ENCODE measurements around the gene SNRNP200. TPM values are rescaled to one million over a fixed set of nuclear protein-coding genes. Genes with fewer than 3 reads are reported as not detected.
"Not testable (repeated sequence)": the region's sequence is repeated elsewhere in the genome, so short reads cannot be mapped to it uniquely, and the experiment has no call there.

SNRNP200 gene
- total RNA-seq, 1 donor from 2014 or later = 102 TPM

DNA sequence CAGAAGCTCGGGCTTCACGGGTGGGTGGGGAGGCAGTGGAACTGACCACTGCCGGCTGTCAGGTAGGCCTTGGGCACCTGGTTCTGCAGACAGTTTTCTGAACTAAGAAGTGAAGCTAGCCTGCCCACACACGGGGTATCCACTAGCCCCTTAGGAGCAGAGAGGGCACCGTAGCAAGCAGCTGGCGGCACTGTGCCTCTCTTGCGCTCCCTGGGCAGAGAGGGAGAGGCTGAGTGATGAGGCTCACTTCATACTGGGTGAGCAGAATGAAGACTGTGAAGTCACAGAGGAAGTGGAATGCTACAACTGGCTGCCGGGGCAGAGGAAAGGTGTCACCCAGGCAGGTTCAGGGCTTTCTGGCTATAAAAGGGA is 20.5 kb upstream of the SNRNP200 start:
- DNase-seq (ENCODE audit: extremely low read depth, low read depth, low spot score) = no peak

DNA sequence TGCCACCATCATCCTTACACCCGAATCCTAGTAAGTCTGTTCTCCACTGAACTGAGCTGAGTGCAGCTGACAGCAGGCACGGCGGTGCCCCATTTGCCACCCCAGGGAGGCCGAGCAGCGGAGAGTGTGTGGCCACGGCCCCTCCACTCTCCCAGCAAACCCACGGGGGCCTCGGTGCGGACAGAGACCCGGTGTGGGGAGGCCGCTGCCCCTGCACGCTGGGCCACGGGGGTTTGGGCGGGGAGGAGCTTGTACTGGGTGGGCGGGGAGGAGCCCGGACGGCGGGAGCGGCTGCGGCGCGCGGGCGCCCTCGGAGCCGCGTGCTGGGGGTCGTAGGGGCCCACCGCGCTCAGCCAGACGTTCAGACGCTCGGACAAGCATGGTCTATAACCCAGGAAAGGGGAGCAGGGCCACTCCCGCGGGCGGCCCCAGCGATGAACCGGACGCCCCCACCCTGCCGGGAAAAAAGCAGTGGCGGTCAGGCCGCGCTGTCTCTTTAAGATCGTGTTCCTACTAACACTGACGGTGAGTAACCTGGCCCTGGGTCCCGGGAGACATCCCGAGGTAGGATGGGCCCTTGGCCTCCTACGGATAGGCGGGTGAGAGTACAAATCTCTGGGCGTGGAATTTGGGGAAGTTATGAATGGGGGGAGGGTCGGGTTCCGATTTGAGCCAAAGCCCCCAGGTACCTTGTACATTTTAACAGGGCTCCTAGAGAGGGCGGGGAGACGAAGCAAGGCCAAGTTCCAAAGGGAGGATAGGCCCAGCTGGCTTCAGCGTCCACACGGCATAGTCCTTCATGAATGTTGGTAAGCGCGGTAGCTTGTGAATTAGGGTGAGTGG is 19.9 kb upstream of the SNRNP200 start, which contains the start of gene ITPRIPL1:
Gene ITPRIPL1, plus strand, starts transcription at position 277 of the 843 bp plus-strand sequence. Its CDS starts 523 bp downstream, at position 800.
- DNase-seq (ENCODE audit: extremely low read depth, low read depth, low spot score) = no peak

DNA sequence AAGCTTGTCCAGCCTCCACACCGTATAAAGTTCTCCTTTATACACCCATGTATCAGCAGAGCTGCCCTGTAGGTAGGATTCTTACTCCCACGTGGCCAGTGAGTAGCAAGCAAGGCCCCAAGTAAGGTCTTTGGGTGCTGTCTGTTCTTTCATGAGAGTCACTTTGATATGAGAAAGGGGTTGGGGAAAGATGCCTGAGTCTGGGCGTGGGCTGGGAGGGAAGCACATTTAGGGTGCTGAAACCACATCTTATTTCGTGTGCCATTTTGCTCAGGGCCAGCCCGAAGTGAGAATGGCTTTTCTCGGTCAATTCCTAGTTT is 19.3 kb upstream of the SNRNP200 start:
- no peak for DNase-seq (ENCODE audit: extremely low read depth, low read depth, low spot score)

DNA sequence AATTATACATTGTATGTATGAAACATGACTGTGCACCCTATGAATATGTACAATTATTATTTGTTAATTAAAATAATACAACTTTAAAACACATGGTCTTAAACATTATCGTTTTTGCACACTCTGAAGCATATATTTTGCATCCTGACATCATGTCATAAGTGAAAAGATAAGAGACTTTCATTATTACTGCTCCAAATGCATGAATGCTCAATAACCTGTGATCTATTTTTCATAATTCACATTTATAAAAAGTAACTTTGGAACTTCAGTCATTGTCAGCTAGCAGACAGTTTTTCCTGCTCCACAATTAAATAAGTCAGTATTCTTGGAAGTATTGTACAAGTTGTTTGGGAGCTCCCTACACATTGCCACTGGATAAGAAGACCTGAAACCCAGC is 18.5 kb upstream of the SNRNP200 start:
- no peak for DNase-seq (ENCODE audit: extremely low read depth, low read depth, low spot score)

DNA sequence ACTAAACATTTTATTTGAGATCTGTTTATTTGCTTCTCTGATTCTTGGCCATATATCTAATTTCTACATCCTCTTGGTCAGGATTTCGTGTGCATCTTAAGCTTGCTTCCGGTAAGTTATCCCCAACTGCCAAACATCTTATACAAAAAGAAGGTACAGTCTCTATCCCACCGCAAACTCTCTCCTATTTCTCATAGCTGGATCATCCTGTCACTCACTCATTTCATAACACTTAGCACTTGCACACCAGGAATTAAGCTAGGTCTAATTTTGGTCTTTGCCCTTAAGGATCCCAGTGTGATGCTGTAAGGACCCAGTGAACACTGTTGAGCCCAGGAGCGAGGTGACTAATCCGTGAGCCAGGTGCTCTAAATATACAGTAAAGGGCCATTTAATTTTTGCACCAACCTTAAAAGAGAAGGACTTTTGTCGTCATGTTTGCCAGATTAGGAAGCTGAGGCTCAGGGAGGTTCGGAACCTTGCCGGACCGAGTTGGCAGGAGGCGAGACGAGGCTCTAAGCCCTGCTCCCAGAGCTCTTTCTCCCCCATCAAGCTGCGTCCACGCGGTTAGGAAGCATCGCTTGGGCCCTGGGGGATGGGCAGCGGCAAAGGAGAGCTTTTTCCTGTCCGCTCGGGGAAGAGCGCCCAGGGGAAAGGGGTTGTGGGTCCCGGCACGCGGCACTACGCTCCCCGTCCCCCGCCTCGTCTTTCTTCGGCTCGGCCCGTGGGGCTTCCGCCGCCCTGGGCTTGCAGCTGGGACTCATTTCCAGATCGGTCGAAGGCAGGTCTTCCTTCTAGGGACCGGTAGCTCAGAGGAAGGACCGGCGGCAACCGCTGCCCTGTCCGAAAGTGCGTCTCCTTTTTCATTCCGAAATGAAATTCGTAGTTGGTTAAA is 15.6 kb upstream of the SNRNP200 start:
- DNase-seq (ENCODE audit: extremely low read depth, low read depth, low spot score) = no peak

DNA sequence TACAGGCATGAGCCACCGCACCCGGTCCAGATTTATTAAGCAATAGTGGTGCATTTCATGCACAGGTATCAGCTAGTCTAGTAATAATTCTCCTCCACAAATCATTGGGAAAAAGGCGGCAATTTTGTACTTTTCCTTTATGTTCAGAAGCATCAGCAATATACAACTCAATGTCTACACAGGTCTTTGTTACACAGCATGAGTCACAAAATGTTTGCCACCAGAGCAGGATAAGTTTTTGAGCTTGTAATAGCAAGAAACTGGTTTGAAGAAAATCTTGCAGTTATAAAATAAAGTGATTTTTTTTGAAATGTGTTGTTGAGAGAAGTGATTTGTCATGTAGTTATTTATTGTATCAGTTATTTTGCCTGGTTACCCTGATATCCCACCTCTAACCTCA is 15.0 kb upstream of the SNRNP200 start:
- DNase-seq (ENCODE audit: extremely low read depth, low read depth, low spot score) = no peak

DNA sequence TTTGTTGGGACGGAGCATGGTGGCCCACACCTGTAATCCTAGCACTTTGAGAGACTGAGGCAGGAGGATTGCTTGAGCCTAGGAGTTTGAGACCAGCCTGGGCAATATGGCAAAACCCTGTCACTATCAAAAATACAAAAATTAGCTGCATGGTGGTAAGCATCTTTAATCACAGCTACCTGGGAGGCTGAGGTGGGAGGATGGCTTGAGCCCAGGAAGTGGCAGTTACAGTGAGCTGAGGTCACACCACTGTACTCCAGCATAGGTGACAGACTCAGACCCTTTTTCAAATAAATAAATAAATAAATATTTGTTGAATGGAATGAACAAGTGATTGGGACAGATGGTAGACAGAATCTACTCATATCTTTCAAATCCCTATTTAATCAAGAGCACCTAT is 14.1 kb upstream of the SNRNP200 start:
- no peak for DNase-seq (ENCODE audit: extremely low read depth, low read depth, low spot score)

DNA sequence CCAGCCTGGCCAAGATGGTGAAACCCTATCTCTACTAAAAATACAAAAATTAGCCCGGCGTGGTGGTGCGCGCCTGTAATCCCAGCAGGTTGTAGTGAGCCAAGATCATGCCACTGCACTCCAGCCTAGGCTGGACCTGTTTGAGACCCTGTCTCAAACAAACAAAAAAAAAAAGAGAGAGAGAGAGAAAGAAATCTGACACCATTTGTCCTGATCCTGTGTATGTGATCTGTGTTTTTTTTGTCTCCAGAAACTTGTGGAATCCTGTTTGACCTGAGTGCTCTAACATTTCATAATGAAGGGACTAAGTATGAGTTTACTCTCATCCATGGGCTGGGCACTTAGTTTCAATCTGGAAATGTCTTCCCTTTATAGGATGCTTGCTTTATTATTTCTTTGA is 13.4 kb upstream of the SNRNP200 start:
- no peak for DNase-seq (ENCODE audit: extremely low read depth, low read depth, low spot score)

DNA sequence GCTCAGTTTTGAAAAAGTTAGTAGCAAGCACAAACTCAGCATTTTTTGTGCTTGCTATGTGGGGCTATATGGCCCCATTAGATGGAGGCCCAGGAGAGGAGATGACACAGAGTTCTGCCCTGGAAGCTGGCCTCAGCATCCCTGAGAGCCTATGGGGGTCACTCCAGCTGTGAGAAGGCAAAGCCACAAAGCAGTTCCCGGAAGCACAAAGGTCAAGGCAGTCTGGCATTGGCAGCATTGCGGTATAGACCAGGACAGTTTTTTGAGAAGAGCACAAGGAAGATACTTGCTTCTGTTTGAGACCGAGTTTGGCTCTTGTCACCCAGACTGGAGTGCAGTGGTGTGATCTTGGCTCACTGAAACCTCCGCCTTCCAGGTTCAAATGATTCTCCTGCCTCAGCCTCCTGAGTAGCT is 12.2 kb upstream of the SNRNP200 start:
- no peak for DNase-seq (ENCODE audit: extremely low read depth, low read depth, low spot score)

DNA sequence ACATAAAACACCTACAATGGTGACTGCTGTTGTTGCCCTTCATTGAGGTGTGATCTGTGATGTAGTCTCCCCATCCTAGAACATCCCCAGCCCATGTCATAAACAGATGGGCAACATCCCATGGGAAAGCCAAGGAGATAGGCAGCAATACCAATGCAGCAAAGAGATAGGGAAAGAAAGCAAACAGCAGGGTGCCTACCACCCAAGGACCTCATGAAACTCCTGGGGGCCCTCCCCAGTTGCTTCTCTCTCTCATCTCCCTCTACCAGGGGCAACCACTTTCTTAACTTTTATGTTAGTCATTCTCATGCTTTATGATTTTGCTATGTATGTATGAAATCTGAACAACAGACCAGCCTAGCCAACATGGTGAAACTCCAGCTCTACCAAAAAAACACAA is 11.7 kb upstream of the SNRNP200 start:
- no peak for DNase-seq (ENCODE audit: extremely low read depth, low read depth, low spot score)

DNA sequence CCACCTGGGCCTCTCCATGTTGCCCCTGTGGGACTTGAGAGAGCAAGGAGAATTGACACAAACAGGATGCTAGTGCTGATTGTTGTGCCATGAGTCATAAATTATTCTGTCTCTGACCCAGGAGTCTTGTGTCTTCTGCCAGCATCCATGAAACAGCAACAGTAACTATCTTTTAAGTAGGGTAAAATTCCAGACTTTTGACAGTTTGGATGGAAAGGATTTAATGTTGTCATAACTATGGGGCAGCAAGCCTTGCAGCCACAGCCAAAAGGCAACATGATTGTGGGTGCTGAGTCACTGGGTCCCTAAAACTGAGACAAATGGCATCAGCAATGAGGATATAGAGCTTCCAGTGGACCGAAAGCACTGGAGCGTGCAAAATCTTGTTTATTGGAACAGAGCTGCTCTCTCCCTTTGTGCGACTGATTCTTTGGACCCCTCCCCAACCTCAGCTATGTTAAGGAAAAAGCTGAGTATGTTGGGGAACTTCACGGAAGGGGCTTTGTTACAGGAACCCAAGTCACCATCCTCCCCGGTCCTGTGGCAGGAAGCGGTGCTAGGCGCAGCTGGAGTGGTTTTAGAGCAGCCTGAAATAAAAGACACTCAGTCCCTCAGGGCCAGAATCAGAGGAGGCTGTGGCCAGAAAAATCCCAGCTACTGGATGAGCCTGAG is 10.2 kb upstream of the SNRNP200 start:
- no peak for DNase-seq (ENCODE audit: extremely low read depth, low read depth, low spot score)

DNA sequence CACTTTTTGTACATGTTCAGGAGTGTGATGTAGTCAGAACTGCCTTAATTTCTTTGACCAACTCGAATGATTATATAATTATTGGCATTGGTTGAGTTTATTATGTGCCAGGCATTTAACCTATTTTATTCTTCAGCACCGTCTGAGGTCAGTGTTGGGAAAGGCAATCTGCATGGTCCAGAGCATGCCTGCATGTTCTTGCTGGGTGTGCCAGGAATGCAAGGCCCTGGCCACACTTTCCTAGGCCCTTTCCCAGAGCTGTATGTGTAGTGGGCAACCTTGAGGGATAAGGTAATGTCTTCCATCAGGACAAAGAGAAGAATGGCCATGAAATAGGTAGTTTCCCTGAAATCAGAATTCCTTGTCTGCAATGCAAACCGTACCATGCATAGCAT is 9.7 kb upstream of the SNRNP200 start:
- no peak for DNase-seq (ENCODE audit: extremely low read depth, low read depth, low spot score)

DNA sequence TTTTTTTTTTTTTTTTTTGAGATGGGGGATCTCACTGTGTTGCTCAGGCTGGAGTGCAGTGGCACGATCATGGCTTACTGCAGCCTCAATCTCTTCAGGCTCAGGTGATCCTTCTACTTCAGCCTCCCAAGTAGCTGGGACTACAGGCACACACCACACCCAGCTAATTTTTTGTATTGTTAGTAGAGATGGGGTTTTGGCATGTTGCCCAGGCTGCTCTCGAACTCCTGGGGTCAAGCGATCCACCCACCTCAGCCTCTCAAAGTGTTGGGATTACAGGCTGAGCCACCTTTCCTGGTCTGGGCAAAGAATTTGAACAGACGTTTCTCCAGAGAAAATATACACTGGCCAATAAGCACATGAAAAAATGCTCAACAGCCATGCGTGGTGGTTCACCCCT is 2.9 kb upstream of the SNRNP200 start:
- no peak for DNase-seq (ENCODE audit: extremely low read depth, low read depth, low spot score)

DNA sequence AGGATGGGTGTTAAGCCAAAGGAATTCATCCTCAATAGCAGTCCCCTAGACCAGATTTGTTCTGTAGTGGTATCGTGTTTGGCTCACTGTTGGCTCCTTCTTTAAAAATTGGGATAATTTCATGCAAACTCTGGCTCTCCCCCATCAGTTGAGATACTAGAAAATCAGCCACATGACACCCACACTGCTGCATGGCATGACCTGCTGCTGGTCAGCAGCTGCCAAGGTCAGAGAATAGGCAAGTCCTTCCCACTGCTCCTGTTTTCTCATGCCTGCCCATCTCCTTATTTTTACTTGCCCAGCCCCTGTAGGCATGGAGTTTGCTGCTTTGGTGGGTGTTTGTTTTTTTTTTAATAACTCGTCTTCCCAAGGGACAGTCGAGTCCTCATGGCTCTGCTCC is 1.0 kb upstream of the SNRNP200 start:
- DNase-seq (ENCODE audit: extremely low read depth, low read depth, low spot score) = no peak

DNA sequence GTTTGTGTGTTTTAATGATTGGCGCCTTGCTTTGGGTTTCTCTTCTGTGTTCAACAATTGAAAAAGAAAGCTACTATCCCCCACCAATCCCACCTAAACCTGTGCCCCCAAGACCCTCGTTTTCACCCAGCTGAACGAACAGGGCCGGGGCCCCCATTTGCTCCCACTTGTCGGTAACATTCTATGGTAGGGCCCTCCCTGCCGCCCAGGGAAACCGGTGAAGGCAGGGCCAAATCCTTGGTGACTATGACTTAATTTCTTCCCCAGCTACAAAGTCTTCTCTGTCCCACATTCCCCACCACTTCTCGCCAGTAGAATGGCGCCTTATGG is 598 bp upstream of the SNRNP200 start:
- DNase-seq (ENCODE audit: extremely low read depth, low read depth, low spot score) = no peak

DNA sequence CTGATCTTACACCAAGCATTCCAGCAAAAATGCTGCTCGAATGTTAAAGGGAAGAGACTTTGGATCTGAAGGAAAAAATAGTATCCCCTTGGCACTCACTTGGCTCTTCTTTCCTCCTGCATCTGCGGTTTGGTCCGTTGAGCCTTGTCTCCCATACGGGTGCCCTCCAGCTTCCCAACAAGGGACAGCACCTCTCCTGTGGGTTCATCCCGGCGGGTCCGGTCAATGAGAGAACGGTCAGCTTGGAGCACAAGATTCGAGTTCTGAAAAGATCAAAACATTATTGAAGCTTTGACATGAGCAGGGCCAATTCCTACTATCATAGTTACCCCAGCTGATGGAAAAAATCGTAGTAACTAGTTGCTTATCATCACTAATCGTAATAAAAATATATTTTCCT is 740 bp downstream of the SNRNP200 start:
- no peak for DNase-seq (ENCODE audit: extremely low read depth, low read depth, low spot score)

DNA sequence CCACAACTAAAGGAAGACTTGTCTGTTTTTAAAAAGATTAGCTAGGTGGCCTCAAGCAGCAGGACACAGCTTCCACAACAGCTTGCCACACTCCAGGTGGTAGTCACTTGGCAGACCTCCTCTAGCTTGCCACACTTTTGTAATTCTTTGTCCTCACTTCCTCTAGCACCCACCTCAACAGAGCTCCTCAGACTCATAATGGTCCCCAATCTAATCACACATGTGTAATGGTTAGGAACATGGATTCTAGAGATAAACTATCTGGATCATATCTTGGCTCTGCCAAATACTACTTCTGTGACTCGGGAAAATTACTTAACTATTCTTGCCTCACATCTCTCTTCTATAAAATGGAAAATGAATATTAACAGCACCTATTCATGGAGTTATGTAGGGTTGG is 3.5 kb downstream of the SNRNP200 start:
- no peak for DNase-seq (ENCODE audit: extremely low read depth, low read depth, low spot score)

DNA sequence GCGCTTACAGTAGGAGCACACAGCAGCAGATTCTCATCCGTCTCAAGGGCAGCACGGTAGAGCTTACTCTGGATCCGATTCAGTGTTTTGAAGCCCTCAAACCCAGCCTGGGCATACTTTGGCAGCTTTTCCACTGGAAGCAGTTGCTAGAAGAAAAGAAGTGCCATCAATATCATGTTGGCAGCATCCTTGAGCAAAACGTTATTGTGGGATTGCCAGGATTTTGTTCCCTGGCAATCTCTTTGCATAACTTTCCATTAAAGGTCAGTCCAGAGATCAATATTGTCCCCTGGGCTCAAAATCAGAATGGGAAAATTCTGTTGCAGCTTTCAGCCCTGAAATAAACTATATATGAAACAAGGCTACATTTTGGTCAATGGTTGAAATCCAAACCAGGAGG is 8.4 kb downstream of the SNRNP200 start:
- DNase-seq (ENCODE audit: extremely low read depth, low read depth, low spot score) = no peak

DNA sequence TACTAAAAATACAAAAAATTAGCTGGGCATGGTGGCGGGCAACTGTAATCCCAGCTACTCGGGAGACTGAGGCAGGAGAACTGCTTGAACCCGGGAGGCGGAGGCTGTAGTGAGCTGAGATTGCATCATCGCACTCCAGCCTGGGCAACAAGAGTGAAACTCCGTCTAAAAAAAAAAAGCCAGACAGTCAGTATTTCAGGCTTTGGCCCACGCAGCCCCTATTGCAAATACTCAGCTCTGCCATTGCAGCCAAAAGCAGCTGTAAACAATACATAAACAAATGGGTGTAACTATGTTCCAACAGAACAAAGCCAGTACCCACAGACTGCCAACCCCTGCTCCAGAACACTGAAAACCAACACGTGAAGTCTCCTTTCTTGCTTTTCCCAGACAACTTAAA is 11.1 kb downstream of the SNRNP200 start:
- not testable (repeated sequence) for DNase-seq (ENCODE audit: extremely low read depth, low read depth, low spot score)

DNA sequence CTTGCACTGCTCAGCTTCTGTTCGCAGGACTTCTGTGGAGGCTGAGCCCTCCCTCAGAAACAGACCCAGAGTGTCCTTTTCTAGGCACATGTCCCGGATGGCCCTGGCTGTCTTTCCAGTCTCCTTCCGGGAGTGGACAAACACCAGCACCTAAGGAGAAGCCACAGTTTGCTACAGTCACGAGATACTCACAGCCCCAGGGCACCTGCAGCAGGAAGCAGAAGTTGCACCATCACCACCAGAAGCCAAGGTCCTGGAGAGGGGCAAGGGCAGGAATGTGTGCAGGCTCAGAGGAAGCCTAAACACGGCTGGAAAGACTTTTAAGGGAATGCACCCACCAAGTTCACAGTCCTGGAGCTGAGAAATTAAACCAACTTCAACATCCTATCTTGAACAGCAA is 13.6 kb downstream of the SNRNP200 start:
- no peak for DNase-seq (ENCODE audit: extremely low read depth, low read depth, low spot score)

DNA sequence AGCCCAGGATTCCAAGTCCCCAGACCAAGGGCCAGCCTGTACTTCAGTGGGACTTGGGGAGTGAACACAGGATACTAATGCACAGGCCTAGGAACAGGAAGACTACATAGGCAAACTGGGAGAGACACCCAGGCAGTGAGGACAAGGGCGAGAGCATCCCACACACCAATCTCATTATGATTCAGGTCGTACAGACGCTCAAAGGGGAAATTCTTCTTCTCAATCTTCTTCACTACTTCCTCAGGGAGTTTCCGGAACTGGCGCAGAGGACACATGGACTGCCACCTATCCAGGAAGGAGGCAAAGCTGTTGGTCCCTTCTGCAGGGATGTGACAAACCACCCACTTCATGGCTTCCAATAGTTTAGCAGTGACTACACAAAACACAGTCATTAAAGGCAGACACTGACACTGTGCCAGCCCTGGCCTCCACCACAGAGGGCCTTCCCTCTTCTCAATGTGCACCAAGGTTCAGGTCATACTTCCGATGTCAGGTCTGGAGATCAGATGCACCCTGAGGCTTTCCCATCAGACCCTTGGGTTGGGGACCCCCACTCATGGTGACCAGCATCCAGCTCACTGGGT is 18.0 kb downstream of the SNRNP200 start:
- no peak for DNase-seq (ENCODE audit: extremely low read depth, low read depth, low spot score)

Measured in glomerular endothelial cell (primary cell).